ENCODE data around the gene GPR143. TPM values are rescaled to one million over a fixed set of nuclear protein-coding genes. Genes with fewer than 3 reads are reported as not detected.

Gene GPR143
- total and polyA plus RNA-seq, 4 donors = 0.33 to 1.4 (median 0.48) TPM

DNA sequence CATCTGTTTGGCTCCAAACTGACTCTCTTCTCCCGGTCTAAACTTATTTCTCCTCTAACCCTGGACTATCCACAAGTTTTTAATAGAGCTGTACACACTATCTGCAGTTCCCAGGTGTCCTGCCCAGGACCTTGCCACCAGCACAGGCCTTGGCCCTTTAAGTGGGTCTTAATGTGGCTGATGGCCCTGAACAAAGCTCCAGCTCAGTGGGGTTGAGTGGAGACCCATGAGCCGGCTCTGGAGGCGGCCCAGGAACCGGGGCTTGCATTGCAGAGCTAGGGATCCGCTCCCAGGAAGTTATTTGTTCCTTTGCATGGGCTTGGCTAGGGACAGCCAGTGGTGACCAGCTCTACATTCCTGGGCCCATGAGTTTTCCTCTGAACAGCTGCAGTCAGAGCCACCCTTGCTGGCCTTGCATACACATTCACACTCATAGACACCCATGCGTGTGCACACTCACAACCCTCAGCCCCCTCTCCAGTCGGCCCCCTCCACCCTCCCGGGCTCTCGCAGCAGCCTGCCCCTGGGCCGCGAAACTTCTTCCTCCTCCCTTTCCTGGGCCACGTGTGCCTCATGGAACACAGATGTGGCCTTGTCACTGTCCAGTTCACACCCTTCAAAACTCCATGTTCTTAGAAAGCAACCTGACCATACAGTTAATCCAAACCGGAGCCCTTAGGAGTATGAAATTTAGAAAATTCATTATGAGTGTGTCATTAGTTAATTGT is 58.2 kb downstream of the GPR143 start:
- no peak overlapping the region for H3K27ac ChIP-seq (ENCODE audit: low read depth in 1 of 2, low read length in 2 of 2)
- H3K36me3 ChIP-seq (ENCODE audit: control insufficient read depth in 4 of 4, insufficient read depth in 3 of 4, low read depth in 1 of 4, low read length in 3 of 4) = peaks cover 1 to 30% (median 8%) of the 10 kb centered on the region in 4 donors
- no peak for TF ChIP-seq NR2F2 (IDR thresholded peaks at IDR 0.05)
- no peak for TF ChIP-seq FOXA1 (IDR thresholded peaks at IDR 0.05)
- no peak for TF ChIP-seq SP1 (IDR thresholded peaks at IDR 0.05)
- no peak for TF ChIP-seq YY1 (IDR thresholded peaks at IDR 0.05)
- TF ChIP-seq, protein P1, sequence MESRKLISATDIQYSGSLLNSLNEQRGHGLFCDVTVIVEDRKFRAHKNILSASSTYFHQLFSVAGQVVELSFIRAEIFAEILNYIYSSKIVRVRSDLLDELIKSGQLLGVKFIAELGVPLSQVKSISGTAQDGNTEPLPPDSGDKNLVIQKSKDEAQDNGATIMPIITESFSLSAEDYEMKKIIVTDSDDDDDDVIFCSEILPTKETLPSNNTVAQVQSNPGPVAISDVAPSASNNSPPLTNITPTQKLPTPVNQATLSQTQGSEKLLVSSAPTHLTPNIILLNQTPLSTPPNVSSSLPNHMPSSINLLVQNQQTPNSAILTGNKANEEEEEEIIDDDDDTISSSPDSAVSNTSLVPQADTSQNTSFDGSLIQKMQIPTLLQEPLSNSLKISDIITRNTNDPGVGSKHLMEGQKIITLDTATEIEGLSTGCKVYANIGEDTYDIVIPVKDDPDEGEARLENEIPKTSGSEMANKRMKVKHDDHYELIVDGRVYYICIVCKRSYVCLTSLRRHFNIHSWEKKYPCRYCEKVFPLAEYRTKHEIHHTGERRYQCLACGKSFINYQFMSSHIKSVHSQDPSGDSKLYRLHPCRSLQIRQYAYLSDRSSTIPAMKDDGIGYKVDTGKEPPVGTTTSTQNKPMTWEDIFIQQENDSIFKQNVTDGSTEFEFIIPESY (IDR thresholded peaks at IDR 0.05) = no peak
- TF ChIP-seq HNF4A (conservative IDR thresholded peaks at IDR 0.05) = no peak
- no peak for TF ChIP-seq GABPA (IDR thresholded peaks at IDR 0.05 in 1 of 2, conservative IDR thresholded peaks at IDR 0.05 in 1 of 2)
- no peak for TF ChIP-seq RAD21 (IDR thresholded peaks at IDR 0.05)
- TF ChIP-seq REST (IDR thresholded peaks at IDR 0.05) = no peak
- TF ChIP-seq EGR1 (IDR thresholded peaks at IDR 0.05; ENCODE audit: low read depth in 2 of 2) = no peak
- TF ChIP-seq, protein P2, sequence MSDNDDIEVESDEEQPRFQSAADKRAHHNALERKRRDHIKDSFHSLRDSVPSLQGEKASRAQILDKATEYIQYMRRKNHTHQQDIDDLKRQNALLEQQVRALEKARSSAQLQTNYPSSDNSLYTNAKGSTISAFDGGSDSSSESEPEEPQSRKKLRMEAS (IDR thresholded peaks at IDR 0.05) = no peak
- H3K4me1 ChIP-seq (ENCODE audit: control insufficient read depth in 4 of 4, insufficient read depth in 4 of 4, low read length in 3 of 4) = peaks cover 0 to 2% (median 0%) of the 10 kb centered on the region in 4 donors
- no peaks in the 10 kb centered on the region for H3K27me3 ChIP-seq (ENCODE audit: control insufficient read depth in 4 of 4, insufficient read depth in 4 of 4, low read length in 3 of 4)
- H3K4me3 ChIP-seq (ENCODE audit: low read depth in 1 of 3, low read length in 3 of 3) = no peak overlapping the region
- DNase-seq (ENCODE audit: low spot score) = no peak
- peaks cover 0 to 2% (median 0%) of the 10 kb centered on the region in 4 donors for H3K9me3 ChIP-seq (ENCODE audit: control insufficient read depth in 4 of 4, low read length in 3 of 4)
- no peak overlapping the region for H3K9ac ChIP-seq (ENCODE audit: low read depth in 1 of 2, low read length in 2 of 2)
- 90% methylated on average over 13 of the region's 13 CpGs for WGBS

GRCh38 chrX:9706421-9706820 is 59.2 kb downstream of the GPR143 start:
- Histone ChIP-seq H3K27ac (ENCODE audit: low read depth in 1 of 2, low read length in 2 of 2) (no peak overlapping the region), H3K9me3 (ENCODE audit: control insufficient read depth in 4 of 4, low read length in 3 of 4) (peaks cover 0 to 2% (median 0%) of the 10 kb centered on the region in 4 donors), H3K36me3 (ENCODE audit: control insufficient read depth in 4 of 4, insufficient read depth in 3 of 4, low read depth in 1 of 4, low read length in 3 of 4) (peaks cover 2 to 24% (median 5%) of the 10 kb centered on the region in 4 donors), H3K27me3 (ENCODE audit: control insufficient read depth in 4 of 4, insufficient read depth in 4 of 4, low read length in 3 of 4) (no peaks in the 10 kb centered on the region), H3K4me1 (ENCODE audit: control insufficient read depth in 4 of 4, insufficient read depth in 4 of 4, low read length in 3 of 4) (peaks cover 0 to 2% (median 0%) of the 10 kb centered on the region in 4 donors), H3K9ac (ENCODE audit: low read depth in 1 of 2, low read length in 2 of 2) (no peak overlapping the region), H3K4me3 (ENCODE audit: low read depth in 1 of 3, low read length in 3 of 3) (no peak overlapping the region)
- no peak for TF ChIP-seq YY1 (IDR thresholded peaks at IDR 0.05)
- TF ChIP-seq HNF4G (IDR thresholded peaks at IDR 0.05) = no peak
- TF ChIP-seq TAF1 (conservative IDR thresholded peaks at IDR 0.05) = no peak
- no peak for TF ChIP-seq REST (IDR thresholded peaks at IDR 0.05)
- no peak for TF ChIP-seq ATF3 (IDR thresholded peaks at IDR 0.05)
- no peak for TF ChIP-seq SP1 (IDR thresholded peaks at IDR 0.05)
- no peak for TF ChIP-seq FOXA1 (IDR thresholded peaks at IDR 0.05)
- TF ChIP-seq NR2F2 (IDR thresholded peaks at IDR 0.05) = no peak
- TF ChIP-seq, protein P3, sequence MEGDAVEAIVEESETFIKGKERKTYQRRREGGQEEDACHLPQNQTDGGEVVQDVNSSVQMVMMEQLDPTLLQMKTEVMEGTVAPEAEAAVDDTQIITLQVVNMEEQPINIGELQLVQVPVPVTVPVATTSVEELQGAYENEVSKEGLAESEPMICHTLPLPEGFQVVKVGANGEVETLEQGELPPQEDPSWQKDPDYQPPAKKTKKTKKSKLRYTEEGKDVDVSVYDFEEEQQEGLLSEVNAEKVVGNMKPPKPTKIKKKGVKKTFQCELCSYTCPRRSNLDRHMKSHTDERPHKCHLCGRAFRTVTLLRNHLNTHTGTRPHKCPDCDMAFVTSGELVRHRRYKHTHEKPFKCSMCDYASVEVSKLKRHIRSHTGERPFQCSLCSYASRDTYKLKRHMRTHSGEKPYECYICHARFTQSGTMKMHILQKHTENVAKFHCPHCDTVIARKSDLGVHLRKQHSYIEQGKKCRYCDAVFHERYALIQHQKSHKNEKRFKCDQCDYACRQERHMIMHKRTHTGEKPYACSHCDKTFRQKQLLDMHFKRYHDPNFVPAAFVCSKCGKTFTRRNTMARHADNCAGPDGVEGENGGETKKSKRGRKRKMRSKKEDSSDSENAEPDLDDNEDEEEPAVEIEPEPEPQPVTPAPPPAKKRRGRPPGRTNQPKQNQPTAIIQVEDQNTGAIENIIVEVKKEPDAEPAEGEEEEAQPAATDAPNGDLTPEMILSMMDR (IDR thresholded peaks at IDR 0.05; ENCODE audit: low read depth, low read length, missing input control) = no peak
- TF ChIP-seq, protein P2 (IDR thresholded peaks at IDR 0.05) = no peak
- 50% methylated on average over 4 of the region's 4 CpGs for whole genome bisulfite sequencing
- no peak for DNase-seq (ENCODE audit: low spot score)
